Gastroesophageal sphincter (tissue), 4 donors: ENCODE results near the gene TULP4. TPM values are rescaled to one million over a fixed set of nuclear protein-coding genes. Genes with fewer than 3 reads are reported as not detected.

Experiments
- ATAC-seq: fragments of 150-250 bp; one replicate; pipeline ENCODE4 v1.9.1; 2016; ENCODE audit warnings: mild to moderate bottlenecking, moderate library complexity
- H3K27ac ChIP-seq, 4 donors: fragments of 200-600 bp; sonication (generic) in 3 of 4; 1 replicate in 3 of 4; 2 replicates in 1 of 4; pipeline ENCODE4 v1.5.1; 2016 to 2019
- H3K27me3 ChIP-seq: fragments of 200-600 bp; sonication (generic); one replicate; pipeline ENCODE4 v1.5.1; 2019
- H3K36me3 ChIP-seq, 2 donors: fragments of 200-600 bp; sonication (generic); one replicate each; pipeline ENCODE4 v1.5.1; 2019; ENCODE audit warnings: control low read depth in 1 of 2
- H3K4me1 ChIP-seq, 3 donors: fragments of 200-600 bp; sonication (generic); 1 replicate in 2 of 3; 2 replicates in 1 of 3; pipeline ENCODE4 v1.5.1; 2016 to 2019; ENCODE audit warnings: control low read depth in 2 of 3
- H3K4me3 ChIP-seq, 2 donors: fragments of 200-600 bp; sonication (generic); one replicate each; pipeline ENCODE4 v1.5.1; 2019; ENCODE audit warnings: mild to moderate bottlenecking in 1 of 2, moderate library complexity in 1 of 2
- H3K9me3 ChIP-seq, 3 donors: fragments of 200-600 bp; sonication (generic); one replicate each; pipeline ENCODE4 v1.5.1; 2017 to 2019; ENCODE audit warnings: control low read depth in 2 of 3
- EP300 ChIP-seq: sonication (generic); formaldehyde crosslinking; IDR thresholded peaks from one replicate; pipeline ENCODE4 v1.6.1; 2017; ENCODE audit warnings: antibody characterized with exemption, mild to moderate bottlenecking
- POLR2A ChIP-seq, 2 donors: fragments of 450-650 bp; IDR thresholded peaks; one replicate each; pipeline ENCODE4 v1.6.1; 2017; ENCODE audit warnings: antibody characterized with exemption in 2 of 2, mild to moderate bottlenecking in 2 of 2, moderate library complexity in 1 of 2
- POLR2AphosphoS5 ChIP-seq: sonication (generic); formaldehyde crosslinking; IDR thresholded peaks from one replicate; pipeline ENCODE4 v1.6.1; 2017; ENCODE audit warnings: antibody characterized with exemption
- WGBS, 2 donors: methylation state at CpG; one replicate each; pipeline ENCODE4 v1.1.5; 2018; ENCODE audit warnings: low coverage in 1 of 2; 5-methylcytosine and 5-hydroxymethylcytosine counted together
- total RNA-seq, 4 donors: library from RNA; depleted of rRNA; stranded (reverse); fragments of >200 nt; gene quantifications; one replicate each; pipeline ENCODE4 v1.1.0, GENCODE V29; 2016
- TF ChIP-seq, protein P1 (sequence below), 4 experiments: fragments of 200-600 bp in 2 of 4; fragments of 450-650 bp in 2 of 4; sonication (generic) in 1 of 4; IDR thresholded peaks; one replicate each; pipeline ENCODE4 v1.5.1; 2017 to 2019; ENCODE audit warnings: antibody characterized with exemption in 4 of 4, mild to moderate bottlenecking in 2 of 4, moderate library complexity in 2 of 4

TULP4 gene
- total RNA-seq, 4 donors from 2014 or later: 159 to 244 (median 201) TPM

DNA sequence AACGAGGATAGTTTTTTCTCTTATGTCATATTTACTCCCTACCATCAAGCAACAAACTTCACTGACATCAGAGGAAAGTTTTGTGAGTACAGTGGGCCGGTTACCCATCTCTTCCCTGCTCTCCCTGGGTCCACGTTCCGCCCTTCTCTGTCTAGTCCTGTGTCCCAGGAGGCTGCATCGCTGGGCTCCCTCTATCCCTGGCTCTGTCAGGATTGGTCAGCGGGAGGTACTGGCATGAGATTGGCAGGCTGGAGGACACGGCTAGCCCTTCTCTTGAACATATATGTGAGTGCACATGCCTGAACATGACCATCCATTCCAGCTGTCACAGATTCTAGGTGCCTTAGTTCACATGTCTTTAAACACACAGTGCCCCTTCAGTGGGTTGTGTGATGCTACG lies 217.4 kb downstream of the TULP4 start:
- 50 to 68% methylated on average over 1 to 7 of the region's 8 CpGs for WGBS, 2 donors
- no peaks in the 10 kb centered on the region for H3K36me3 ChIP-seq
- H3K27ac ChIP-seq: no peak overlapping the region
- peaks cover 35% of the 10 kb centered on the region for H3K27me3 ChIP-seq
- peaks cover 0 to 25% (median 0%) of the 10 kb centered on the region in 3 donors for H3K9me3 ChIP-seq
- no peak for ATAC-seq
- no peak overlapping the region for H3K4me3 ChIP-seq
- no peaks in the 10 kb centered on the region for H3K4me1 ChIP-seq
- TF ChIP-seq, protein P1, sequence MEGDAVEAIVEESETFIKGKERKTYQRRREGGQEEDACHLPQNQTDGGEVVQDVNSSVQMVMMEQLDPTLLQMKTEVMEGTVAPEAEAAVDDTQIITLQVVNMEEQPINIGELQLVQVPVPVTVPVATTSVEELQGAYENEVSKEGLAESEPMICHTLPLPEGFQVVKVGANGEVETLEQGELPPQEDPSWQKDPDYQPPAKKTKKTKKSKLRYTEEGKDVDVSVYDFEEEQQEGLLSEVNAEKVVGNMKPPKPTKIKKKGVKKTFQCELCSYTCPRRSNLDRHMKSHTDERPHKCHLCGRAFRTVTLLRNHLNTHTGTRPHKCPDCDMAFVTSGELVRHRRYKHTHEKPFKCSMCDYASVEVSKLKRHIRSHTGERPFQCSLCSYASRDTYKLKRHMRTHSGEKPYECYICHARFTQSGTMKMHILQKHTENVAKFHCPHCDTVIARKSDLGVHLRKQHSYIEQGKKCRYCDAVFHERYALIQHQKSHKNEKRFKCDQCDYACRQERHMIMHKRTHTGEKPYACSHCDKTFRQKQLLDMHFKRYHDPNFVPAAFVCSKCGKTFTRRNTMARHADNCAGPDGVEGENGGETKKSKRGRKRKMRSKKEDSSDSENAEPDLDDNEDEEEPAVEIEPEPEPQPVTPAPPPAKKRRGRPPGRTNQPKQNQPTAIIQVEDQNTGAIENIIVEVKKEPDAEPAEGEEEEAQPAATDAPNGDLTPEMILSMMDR (IDR thresholded peaks at IDR 0.05): no peak
- TF ChIP-seq POLR2A (IDR thresholded peaks at IDR 0.05): no peak
- TF ChIP-seq EP300: no peak
- TF ChIP-seq POLR2AphosphoS5: no peak

DNA sequence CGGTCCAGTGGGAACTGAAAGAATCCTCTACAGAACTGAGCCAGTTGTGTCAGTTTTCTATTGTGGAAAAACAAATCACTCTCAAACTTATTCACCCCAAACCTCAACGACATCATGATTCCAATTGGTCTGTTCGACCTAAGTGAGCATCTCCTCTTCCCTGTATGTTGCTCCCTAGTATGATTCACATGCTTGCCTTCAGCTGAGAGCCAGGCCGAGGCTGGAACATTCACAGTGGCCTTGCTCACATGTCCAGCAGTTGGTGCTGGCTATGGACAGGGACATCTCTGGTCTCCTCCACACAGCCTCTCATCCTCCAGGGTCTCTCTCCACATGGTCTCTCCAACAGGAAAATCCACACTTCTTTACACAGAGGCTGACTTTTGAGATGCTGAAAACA lies 219.3 kb downstream of the TULP4 start:
- no peak overlapping the region for H3K27ac ChIP-seq
- no peak for ATAC-seq
- H3K36me3 ChIP-seq: no peaks in the 10 kb centered on the region
- WGBS, 2 donors: 81% methylated on average over 4 of the region's 4 CpGs; no CpG with 5 or more reads in 1 of the 2 donors
- H3K27me3 ChIP-seq: peaks cover 35% of the 10 kb centered on the region
- TF ChIP-seq POLR2AphosphoS5 (no peak), POLR2A (IDR thresholded peaks at IDR 0.05) (no peak), EP300 (no peak)
- TF ChIP-seq, protein P1 (IDR thresholded peaks at IDR 0.05): no peak
- H3K4me3 ChIP-seq: no peak overlapping the region
- peaks cover 0 to 12% (median 4%) of the 10 kb centered on the region in 3 donors for H3K4me1 ChIP-seq
- H3K9me3 ChIP-seq: peaks cover 0 to 25% (median 0%) of the 10 kb centered on the region in 3 donors

DNA sequence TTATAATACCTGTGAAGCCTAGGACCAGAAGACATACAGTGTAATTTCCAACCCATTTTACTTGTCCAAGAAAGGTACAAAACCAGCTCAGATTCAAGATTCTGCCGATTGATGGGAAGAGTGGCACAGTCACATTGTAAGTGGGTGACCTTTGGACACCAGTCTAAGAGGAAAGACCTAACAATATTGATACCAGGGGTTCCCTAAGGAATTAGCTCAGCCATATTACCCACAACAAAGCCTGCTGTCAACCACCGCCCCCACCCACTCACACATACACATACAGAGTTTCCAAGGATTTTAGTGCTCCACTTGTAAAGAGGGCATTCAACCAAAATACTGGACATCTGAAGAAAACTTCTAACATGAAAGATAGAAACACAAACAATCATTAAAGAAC lies 219.7 kb downstream of the TULP4 start:
- no peaks in the 10 kb centered on the region for H3K36me3 ChIP-seq
- no peak for ATAC-seq
- 100% methylated on average over 1 of the region's 2 CpGs; no CpG with 5 or more reads in 1 of the 2 donors for WGBS, 2 donors

DNA sequence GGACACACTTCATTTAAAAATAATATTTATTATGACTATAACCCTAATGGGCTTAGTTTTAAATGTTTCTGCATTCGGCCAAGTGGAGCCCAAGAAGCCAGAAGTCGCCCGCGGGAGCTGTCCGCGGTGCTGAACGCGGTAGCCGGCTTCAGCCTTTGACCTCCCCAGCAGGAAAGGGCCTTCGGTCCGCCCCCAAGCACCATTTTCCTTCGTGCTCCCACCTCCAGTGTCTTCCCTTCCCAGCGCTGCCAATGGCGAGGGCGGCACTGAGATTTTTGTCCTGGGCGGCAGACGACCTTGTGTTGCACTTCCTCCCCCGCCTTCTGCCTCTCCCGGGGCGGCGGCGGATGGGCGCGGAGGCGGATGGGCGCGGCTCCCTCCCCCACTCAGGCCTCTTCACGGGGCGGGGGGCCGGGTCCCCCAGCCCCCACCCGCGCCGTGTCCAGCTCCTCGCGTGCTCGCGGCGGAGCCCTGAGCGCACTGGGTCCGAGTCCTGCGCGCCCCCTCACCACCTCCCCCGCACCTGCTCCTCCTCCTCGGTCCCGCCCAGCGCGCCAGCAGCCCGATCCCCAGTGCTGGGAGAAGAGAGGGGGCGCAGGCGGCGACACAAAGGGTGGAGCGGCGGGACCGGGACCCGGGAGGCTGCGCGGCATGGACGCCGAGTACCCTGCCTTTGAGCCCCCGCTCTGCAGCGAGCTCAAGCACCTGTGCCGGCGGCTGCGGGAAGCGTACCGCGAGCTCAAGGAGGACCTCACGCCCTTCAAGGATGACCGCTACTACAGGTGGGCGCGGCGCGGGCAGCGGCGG lies 224.0 kb downstream of the TULP4 start:
- TF ChIP-seq, protein P1 (IDR thresholded peaks at IDR 0.05): no peak
- TF ChIP-seq EP300 (no peak), POLR2A (IDR thresholded peaks at IDR 0.05) (no peak), POLR2AphosphoS5 (no peak)
- Histone ChIP-seq H3K4me3 (peak overlapping the region; percentile 22 to 52), H3K9me3 (peaks cover 0 to 7% (median 0%) of the 10 kb centered on the region in 3 donors), H3K36me3 (no peaks in the 10 kb centered on the region), H3K4me1 (peaks cover 0 to 23% (median 10%) of the 10 kb centered on the region in 3 donors), H3K27ac (no peak overlapping the region), H3K27me3 (peaks cover 65% of the 10 kb centered on the region)
- ATAC-seq: peak; percentile 65
- WGBS, 2 donors: no CpG with 5 or more reads among the region's 75 CpGs

More for the DNA sequence above, 219.7 kb downstream of the TULP4 start:
- no peak overlapping the region for H3K27ac ChIP-seq
- peaks cover 0 to 22% (median 0%) of the 10 kb centered on the region in 3 donors for H3K9me3 ChIP-seq
- H3K27me3 ChIP-seq: peaks cover 40% of the 10 kb centered on the region
- H3K4me3 ChIP-seq: no peak overlapping the region
- peaks cover 0 to 16% (median 6%) of the 10 kb centered on the region in 3 donors for H3K4me1 ChIP-seq
- TF ChIP-seq POLR2AphosphoS5 (no peak), EP300 (no peak)
- TF ChIP-seq, protein P1 (IDR thresholded peaks at IDR 0.05): no peak
